ENCODE results near the gene CCDC73.
"Not testable (repeated sequence)": the region's sequence is repeated elsewhere in the genome, so short reads cannot be mapped to it uniquely, and the experiment has no call there.

The CCDC73 gene

GRCh38 chr11:32829157-32829679 lies 34.8 kb upstream of the CCDC73 start:
- FAIRE-seq (no peak), DNase-seq (ENCODE audit: insufficient read length) (no peak)
- TF ChIP-seq POLR2A (IDR thresholded peaks at IDR 0.05; ENCODE audit: low read depth, low read length) (no peak; the same call in 1 of the 2 replicates), POLR2AphosphoS5 (IDR thresholded peaks at IDR 0.05; ENCODE audit: low read depth, low read length) (peak; percentile 56; the same call in 1 of the 2 replicates)

GRCh38 chr11:32827276-32827675 lies 32.8 kb upstream of the CCDC73 start:
- DNase-seq (ENCODE audit: insufficient read length) (no peak), FAIRE-seq (no peak)
- TF ChIP-seq POLR2A (IDR thresholded peaks at IDR 0.05; ENCODE audit: low read depth, low read length) (no peak), TAF1 (IDR thresholded peaks at IDR 0.05; ENCODE audit: borderline replicate concordance, low read depth, low read length) (no peak), POLR2AphosphoS5 (IDR thresholded peaks at IDR 0.05; ENCODE audit: low read depth, low read length) (no peak)

- TF ChIP-seq POLR2AphosphoS5 (IDR thresholded peaks at IDR 0.05; ENCODE audit: low read depth, low read length) (no peak), TAF1 (IDR thresholded peaks at IDR 0.05; ENCODE audit: borderline replicate concordance, low read depth, low read length) (no peak), POLR2A (IDR thresholded peaks at IDR 0.05; ENCODE audit: low read depth, low read length) (no peak)
- DNase-seq (ENCODE audit: insufficient read length) (no peak), FAIRE-seq (no peak)
Observed at GRCh38 chr11:32826113-32826512, 31.7 kb upstream of the CCDC73 start.

- not testable (repeated sequence) for FAIRE-seq; DNase-seq (ENCODE audit: insufficient read length)
Observed at GRCh38 chr11:32823617-32824016, 29.2 kb upstream of the CCDC73 start.

- DNase-seq (ENCODE audit: insufficient read length) = no peak
- FAIRE-seq = peak; percentile 95
- TF ChIP-seq POLR2A (IDR thresholded peaks at IDR 0.05; ENCODE audit: low read depth, low read length) (no peak), POLR2AphosphoS5 (IDR thresholded peaks at IDR 0.05; ENCODE audit: low read depth, low read length) (no peak)
Observed at GRCh38 chr11:32821917-32822560, 27.6 kb upstream of the CCDC73 start.

GRCh38 chr11:32821517-32821916 lies 27.1 kb upstream of the CCDC73 start:
- TF ChIP-seq TAF1 (IDR thresholded peaks at IDR 0.05; ENCODE audit: borderline replicate concordance, low read depth, low read length) (no peak), POLR2A (IDR thresholded peaks at IDR 0.05; ENCODE audit: low read depth, low read length) (no peak), POLR2AphosphoS5 (IDR thresholded peaks at IDR 0.05; ENCODE audit: low read depth, low read length) (no peak)
- FAIRE-seq (no peak), DNase-seq (ENCODE audit: insufficient read length) (no peak)

GRCh38 chr11:32820497-32820896 lies 26.0 kb upstream of the CCDC73 start:
- no peak for DNase-seq (ENCODE audit: insufficient read length)
- peak; percentile 50 for FAIRE-seq
- TF ChIP-seq POLR2A (IDR thresholded peaks at IDR 0.05; ENCODE audit: low read depth, low read length) = no peak
- TF ChIP-seq POLR2AphosphoS5 (IDR thresholded peaks at IDR 0.05; ENCODE audit: low read depth, low read length) = no peak
- no peak for TF ChIP-seq TAF1 (IDR thresholded peaks at IDR 0.05; ENCODE audit: borderline replicate concordance, low read depth, low read length)

- TF ChIP-seq POLR2AphosphoS5 (IDR thresholded peaks at IDR 0.05; ENCODE audit: low read depth, low read length) (no peak), POLR2A (IDR thresholded peaks at IDR 0.05; ENCODE audit: low read depth, low read length) (no peak), TAF1 (IDR thresholded peaks at IDR 0.05; ENCODE audit: borderline replicate concordance, low read depth, low read length) (no peak)
- DNase-seq (ENCODE audit: insufficient read length) (no peak), FAIRE-seq (no peak)
Observed at GRCh38 chr11:32819187-32819586, 24.7 kb upstream of the CCDC73 start.

GRCh38 chr11:32817852-32818183 lies 23.4 kb upstream of the CCDC73 start:
- no peak for DNase-seq (ENCODE audit: insufficient read length)
- peak; percentile 78 for FAIRE-seq
- TF ChIP-seq POLR2A (IDR thresholded peaks at IDR 0.05; ENCODE audit: low read depth, low read length) (no peak), POLR2AphosphoS5 (IDR thresholded peaks at IDR 0.05; ENCODE audit: low read depth, low read length) (no peak), TAF1 (IDR thresholded peaks at IDR 0.05; ENCODE audit: borderline replicate concordance, low read depth, low read length) (no peak)

GRCh38 chr11:32817181-32817851 lies 22.9 kb upstream of the CCDC73 start:
- no peak for DNase-seq (ENCODE audit: insufficient read length)
- FAIRE-seq = no peak

GRCh38 chr11:32809313-32809712 lies 14.9 kb upstream of the CCDC73 start:
- TF ChIP-seq TAF1 (IDR thresholded peaks at IDR 0.05; ENCODE audit: borderline replicate concordance, low read depth, low read length) (no peak), POLR2AphosphoS5 (IDR thresholded peaks at IDR 0.05; ENCODE audit: low read depth, low read length) (no peak), POLR2A (IDR thresholded peaks at IDR 0.05; ENCODE audit: low read depth, low read length) (no peak)
- FAIRE-seq (peak; percentile 92), DNase-seq (ENCODE audit: insufficient read length) (peak; percentile 35)

More at GRCh38 chr11:32817181-32817851, 22.9 kb upstream of the CCDC73 start:
- TF ChIP-seq POLR2AphosphoS5 (IDR thresholded peaks at IDR 0.05; ENCODE audit: low read depth, low read length) = no peak
- no peak for TF ChIP-seq TAF1 (IDR thresholded peaks at IDR 0.05; ENCODE audit: borderline replicate concordance, low read depth, low read length)
- no peak for TF ChIP-seq POLR2A (IDR thresholded peaks at IDR 0.05; ENCODE audit: low read depth, low read length)

GRCh38 chr11:32796425-32796824 lies 2.0 kb upstream of the CCDC73 start:
- DNase-seq (ENCODE audit: insufficient read length) (no peak), FAIRE-seq (peak; percentile 53)
- TF ChIP-seq POLR2A (IDR thresholded peaks at IDR 0.05; ENCODE audit: low read depth, low read length) = no peak
- no peak for TF ChIP-seq TAF1 (IDR thresholded peaks at IDR 0.05; ENCODE audit: borderline replicate concordance, low read depth, low read length)
- no peak for TF ChIP-seq POLR2AphosphoS5 (IDR thresholded peaks at IDR 0.05; ENCODE audit: low read depth, low read length)
